ENCODE measurements around the gene STXBP1.

STXBP1 gene

DNA sequence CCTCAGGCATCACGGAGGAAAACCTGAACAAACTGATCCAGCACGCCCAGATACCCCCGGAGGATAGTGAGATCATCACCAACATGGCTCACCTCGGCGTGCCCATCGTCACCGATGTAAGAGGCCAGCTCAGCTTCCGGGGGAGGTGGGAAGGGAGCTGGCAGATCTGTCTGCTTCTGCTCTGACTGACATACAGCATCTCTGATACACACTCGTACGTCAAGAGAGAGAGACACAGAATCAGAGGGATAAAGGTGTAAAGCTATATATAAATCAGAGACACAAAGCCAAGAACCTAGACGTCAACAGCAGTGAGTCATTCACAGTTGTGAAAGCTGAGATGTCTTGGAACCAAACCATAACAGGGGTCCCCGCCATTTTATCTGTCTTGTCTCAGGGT lies 64.6 kb downstream of the STXBP1 start:
- Mint-ChIP-seq H3K27ac (no peak overlapping the region), H3K27me3 (ENCODE audit: low read depth) (no peaks in the 10 kb centered on the region), H3K4me1 (ENCODE audit: low read depth) (no peaks in the 10 kb centered on the region), H3K4me3 (no peak overlapping the region), H3K9me3 (no peaks in the 10 kb centered on the region), H3K36me3 (ENCODE audit: low read depth) (peaks cover 2% of the 10 kb centered on the region)

DNA sequence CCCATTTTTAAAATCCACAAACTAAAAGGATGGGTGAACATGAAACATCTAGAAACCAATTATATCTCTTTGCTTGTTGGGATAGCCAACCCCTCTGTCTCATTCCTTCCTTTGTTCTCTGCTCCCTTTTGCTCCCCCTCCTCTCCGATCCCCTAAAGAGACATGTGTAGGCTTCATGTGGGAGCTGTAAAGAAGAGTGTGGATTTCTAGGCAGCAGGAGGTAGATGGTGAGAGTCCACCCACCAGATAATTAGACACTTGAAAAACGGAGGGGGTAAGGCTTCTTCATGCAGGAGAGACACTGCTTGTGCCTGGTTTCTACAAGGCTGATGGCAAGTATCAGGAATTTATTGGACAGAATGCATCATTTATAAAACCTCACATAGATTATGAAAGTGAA lies 67.4 kb downstream of the STXBP1 start:
- Mint-ChIP-seq H3K4me1 (ENCODE audit: low read depth) (no peaks in the 10 kb centered on the region), H3K27me3 (ENCODE audit: low read depth) (no peaks in the 10 kb centered on the region), H3K4me3 (no peak overlapping the region), H3K36me3 (ENCODE audit: low read depth) (peaks cover 4% of the 10 kb centered on the region), H3K9me3 (no peaks in the 10 kb centered on the region), H3K27ac (no peak overlapping the region)

DNA sequence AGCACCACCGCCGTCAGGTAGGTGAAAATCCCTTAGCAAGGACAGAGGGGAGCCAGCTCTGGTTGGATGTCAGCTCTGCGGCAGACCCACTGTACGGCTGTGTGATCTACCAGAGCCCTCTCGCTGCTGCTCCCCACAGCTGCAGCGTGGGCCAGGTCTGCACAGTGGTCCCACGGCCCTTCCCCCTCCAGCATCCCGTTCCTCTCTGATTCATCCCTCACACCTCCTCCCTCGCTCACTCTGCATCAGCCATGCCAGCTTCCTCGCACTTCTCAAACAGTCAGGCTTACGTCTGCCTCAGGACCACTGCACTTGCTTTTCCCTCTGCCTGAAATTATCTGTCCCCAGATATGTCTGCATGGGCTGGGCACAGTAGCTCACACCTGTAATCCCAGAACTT lies 68.1 kb downstream of the STXBP1 start:
- Mint-ChIP-seq H3K4me3 (no peak overlapping the region), H3K27me3 (ENCODE audit: low read depth) (no peaks in the 10 kb centered on the region), H3K9me3 (no peaks in the 10 kb centered on the region), H3K4me1 (ENCODE audit: low read depth) (no peaks in the 10 kb centered on the region), H3K36me3 (ENCODE audit: low read depth) (peaks cover 4% of the 10 kb centered on the region), H3K27ac (no peak overlapping the region)

DNA sequence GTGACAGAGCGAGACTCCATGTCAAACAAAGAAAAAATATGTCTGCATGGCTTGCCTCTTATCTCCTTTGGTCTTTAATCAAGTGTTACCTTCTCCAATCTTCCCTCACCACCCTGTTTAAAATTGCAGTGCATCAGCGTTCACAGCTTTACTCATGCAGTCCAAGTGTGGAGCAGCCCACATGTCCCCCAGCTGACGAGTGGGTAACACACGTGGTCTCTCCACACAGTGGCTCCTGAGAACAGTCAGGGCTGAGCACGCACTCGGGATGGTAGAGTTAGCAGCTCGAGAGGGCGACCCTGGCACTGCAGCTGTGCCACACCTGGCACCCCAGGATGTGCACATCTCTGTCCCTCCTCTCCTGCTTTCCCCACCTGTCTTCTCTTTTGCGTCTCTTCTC lies 68.8 kb downstream of the STXBP1 start:
- Mint-ChIP-seq H3K36me3 (ENCODE audit: low read depth) (peaks cover 4% of the 10 kb centered on the region), H3K27me3 (ENCODE audit: low read depth) (no peaks in the 10 kb centered on the region), H3K9me3 (no peaks in the 10 kb centered on the region), H3K27ac (no peak overlapping the region), H3K4me1 (ENCODE audit: low read depth) (no peaks in the 10 kb centered on the region), H3K4me3 (no peak overlapping the region)

DNA sequence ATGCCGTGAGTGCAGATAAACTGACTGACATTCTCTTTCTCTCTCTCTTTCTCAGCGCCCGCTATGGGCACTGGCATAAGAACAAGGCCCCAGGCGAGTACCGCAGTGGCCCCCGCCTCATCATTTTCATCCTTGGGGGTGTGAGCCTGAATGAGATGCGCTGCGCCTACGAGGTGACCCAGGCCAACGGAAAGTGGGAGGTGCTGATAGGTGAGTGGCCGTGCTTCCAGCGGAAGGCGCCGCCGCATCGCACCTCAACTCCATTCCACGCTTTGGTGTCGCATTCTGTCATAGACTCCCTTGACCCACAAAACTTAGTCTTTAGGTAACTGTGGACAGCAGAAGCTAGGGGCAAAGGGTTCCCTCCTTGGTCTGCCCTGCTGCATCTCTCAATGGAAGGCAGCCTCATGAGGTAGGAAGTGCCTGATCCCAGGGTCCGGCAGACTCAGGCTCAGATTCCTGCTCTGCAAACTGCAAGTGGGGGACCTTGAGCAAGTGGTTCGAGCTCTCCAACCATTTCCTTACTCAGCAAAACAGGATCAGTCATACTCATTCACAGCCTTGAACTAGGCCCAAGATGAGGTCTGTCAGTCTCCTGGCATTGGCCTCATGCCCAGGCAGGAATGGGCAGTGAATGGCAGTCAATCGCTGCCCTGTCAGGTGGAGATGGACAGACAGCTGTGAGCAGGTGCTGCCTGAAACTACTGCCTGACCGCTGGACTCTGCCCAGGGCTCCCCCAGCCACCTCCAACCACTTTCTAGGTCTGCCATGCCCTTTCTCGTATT lies 70.5 kb downstream of the STXBP1 start:
- Mint-ChIP-seq H3K27me3 (ENCODE audit: low read depth) (no peaks in the 10 kb centered on the region), H3K4me1 (ENCODE audit: low read depth) (no peaks in the 10 kb centered on the region), H3K27ac (no peak overlapping the region), H3K9me3 (no peaks in the 10 kb centered on the region), H3K36me3 (ENCODE audit: low read depth) (peaks cover 4% of the 10 kb centered on the region), H3K4me3 (no peak overlapping the region)

DNA sequence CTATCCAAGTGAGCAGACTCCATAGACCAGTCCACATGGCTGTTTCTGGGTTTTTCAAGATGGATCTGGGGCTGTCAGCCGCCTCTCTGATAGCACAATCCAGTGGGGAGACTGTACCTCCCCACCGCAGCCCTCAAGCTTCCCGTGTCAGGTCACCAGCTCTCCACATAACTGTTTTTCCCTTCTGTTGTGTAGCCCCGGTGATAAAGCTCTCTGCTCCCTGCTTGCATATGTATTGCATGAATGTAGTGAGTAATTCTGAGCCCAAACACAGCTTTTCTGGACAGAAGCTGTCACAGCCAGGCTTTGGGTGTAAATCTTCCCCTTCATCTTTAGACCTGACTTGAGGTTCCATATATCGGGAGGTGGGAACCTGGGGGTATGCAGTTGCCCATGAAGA lies 71.6 kb downstream of the STXBP1 start:
- H3K9me3 Mint-ChIP-seq: no peaks in the 10 kb centered on the region
- H3K27ac Mint-ChIP-seq: no peak overlapping the region
- no peak overlapping the region for H3K4me3 Mint-ChIP-seq
- no peaks in the 10 kb centered on the region for H3K4me1 Mint-ChIP-seq (ENCODE audit: low read depth)
- H3K27me3 Mint-ChIP-seq (ENCODE audit: low read depth): no peaks in the 10 kb centered on the region
- H3K36me3 Mint-ChIP-seq (ENCODE audit: low read depth): peaks cover 4% of the 10 kb centered on the region

DNA sequence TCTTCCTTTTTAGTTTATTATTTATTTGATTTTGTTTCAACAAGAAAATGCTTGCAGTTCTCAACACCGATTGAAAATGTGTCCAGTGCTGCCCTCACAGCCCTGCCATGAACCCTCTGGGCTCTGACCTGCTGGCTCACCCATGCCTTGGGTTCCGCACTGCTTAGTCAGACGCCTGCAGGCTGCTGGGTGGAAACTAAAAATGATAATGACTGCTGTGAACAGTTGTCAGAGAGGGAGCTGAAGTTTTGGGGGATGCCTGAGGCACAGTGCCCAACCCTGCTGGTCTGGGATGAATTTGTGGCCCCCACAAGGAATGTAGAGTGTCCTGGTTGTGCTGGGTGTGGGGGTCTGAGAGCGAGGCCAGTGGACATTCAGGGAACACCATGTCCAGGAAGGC lies 72.5 kb downstream of the STXBP1 start:
- H3K27ac Mint-ChIP-seq: no peak overlapping the region
- no peaks in the 10 kb centered on the region for H3K9me3 Mint-ChIP-seq
- no peak overlapping the region for H3K4me3 Mint-ChIP-seq
- no peaks in the 10 kb centered on the region for H3K4me1 Mint-ChIP-seq (ENCODE audit: low read depth)
- peaks cover 4% of the 10 kb centered on the region for H3K36me3 Mint-ChIP-seq (ENCODE audit: low read depth)
- no peaks in the 10 kb centered on the region for H3K27me3 Mint-ChIP-seq (ENCODE audit: low read depth)

DNA sequence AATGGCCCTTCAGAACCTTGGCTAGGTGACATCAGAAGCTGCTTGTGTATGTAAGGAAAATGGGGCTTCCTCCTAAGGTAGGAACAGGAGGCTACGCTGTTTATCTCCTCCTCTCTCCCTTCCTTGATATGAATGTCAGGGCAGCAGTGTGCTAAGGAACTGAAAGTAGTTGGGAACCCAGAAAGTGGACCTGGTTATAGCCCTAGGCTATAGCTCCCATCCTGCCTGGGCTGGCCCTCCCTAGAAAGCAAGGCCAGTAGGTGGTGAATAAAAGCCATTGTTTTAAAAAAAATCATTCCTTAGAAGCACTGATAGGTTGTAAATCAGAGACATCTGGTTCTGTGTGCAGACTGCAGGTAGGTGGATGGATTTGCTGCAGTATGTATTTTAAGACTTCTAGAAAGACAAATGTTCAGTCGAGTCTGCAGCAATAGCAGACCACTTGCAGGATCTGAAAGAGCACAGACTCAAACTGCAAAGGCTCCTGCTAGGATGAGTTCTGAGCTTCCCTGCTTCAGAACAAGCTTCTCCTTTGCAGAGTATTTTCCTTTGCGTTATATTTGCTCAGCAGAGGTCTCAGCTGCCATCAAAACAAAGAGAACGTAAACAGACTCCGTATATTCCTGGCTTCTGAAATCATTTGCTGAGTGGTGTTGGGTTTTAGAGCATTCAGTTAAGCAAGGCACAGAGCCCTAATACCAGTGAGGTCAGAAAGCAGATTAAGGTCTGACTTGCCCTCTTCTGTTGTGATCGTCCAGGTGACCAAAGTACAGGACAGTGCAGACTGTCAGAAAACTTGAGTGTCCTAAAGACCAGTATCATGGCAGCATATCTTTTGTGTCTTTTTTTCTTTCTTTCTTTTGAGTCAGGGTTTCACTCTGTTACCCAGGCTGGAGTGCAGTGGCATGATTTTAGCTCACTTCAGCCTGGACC lies 74.7 kb downstream of the STXBP1 start:
- H3K36me3 Mint-ChIP-seq (ENCODE audit: low read depth): peaks cover 2% of the 10 kb centered on the region
- H3K27me3 Mint-ChIP-seq (ENCODE audit: low read depth): no peaks in the 10 kb centered on the region
- no peak overlapping the region for H3K4me3 Mint-ChIP-seq
- H3K4me1 Mint-ChIP-seq (ENCODE audit: low read depth): no peaks in the 10 kb centered on the region
- no peaks in the 10 kb centered on the region for H3K9me3 Mint-ChIP-seq
- no peak overlapping the region for H3K27ac Mint-ChIP-seq

DNA sequence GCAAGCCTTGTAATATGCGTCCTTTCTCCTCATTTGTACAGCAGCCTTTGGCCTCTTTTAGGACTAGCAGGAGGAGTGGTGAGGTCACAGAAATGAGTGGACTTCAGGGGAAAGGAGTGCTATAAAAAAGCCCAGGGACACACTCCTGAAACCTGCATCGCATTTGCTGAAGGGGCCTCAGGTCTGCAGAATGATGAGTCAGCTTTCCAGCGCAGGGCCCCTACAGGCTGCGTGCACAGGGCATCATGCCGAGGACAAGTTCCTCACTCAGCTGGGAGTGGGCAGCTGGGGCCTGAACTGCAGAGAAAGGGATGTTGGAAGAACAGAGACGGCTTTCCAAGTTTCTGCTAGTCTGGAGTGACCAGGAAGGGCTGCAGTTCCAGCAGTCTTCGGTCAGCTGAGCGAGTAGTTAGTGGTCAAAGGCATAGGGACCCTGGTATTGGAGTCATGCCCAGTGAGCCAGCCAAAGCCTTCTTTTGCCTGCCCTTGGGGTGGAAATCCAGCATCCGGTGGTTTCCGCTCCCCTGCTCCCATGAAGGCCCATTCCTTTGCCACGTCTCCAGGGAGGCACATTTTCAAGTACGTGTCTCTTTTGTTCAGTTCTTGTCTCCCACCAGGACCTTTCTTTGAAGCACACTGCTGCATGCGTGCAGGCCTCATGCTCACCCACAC lies 77.4 kb downstream of the STXBP1 start:
- no peak overlapping the region for H3K27ac Mint-ChIP-seq
- no peaks in the 10 kb centered on the region for H3K4me1 Mint-ChIP-seq (ENCODE audit: low read depth)
- H3K9me3 Mint-ChIP-seq: no peaks in the 10 kb centered on the region
- H3K4me3 Mint-ChIP-seq: no peak overlapping the region
- H3K27me3 Mint-ChIP-seq (ENCODE audit: low read depth): no peaks in the 10 kb centered on the region
- no peaks in the 10 kb centered on the region for H3K36me3 Mint-ChIP-seq (ENCODE audit: low read depth)

DNA sequence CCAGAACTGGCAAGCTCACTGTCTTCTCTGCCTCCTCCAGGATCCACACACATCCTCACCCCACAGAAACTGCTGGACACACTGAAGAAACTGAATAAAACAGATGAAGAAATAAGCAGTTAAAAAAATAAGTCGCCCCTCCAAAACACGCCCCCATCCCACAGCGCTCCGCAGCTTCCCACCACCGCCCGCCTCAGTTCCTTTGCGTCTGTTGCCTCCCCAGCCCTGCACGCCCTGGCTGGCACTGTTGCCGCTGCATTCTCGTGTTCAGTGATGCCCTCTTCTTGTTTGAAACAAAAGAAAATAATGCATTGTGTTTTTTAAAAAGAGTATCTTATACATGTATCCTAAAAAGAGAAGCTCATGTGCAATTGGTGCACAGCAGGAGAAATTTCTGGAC lies 78.7 kb downstream of the STXBP1 start:
- Mint-ChIP-seq H3K4me1 (ENCODE audit: low read depth) (no peaks in the 10 kb centered on the region), H3K27ac (no peak overlapping the region), H3K9me3 (no peaks in the 10 kb centered on the region), H3K4me3 (no peak overlapping the region), H3K36me3 (ENCODE audit: low read depth) (no peaks in the 10 kb centered on the region), H3K27me3 (ENCODE audit: low read depth) (no peaks in the 10 kb centered on the region)

DNA sequence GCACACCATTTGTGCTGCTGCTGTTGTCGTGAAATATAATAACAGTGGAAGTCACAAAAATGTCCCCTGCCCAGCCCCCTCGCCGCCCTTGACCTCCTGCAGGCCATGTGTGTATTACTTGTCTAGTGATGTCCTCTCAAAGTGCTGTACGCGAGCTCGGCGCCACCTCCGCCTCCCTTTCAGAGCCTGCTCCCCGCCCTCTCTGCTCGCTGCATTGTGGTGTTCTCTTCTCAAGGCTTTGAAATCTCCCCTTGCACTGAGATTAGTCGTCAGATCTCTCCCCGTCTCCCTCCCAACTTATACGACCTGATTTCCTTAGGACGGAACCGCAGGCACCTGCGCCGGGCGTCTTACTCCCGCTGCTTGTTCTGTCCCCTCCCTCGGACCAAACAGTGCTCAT lies 80.0 kb downstream of the STXBP1 start:
- no peaks in the 10 kb centered on the region for H3K36me3 Mint-ChIP-seq (ENCODE audit: low read depth)
- H3K4me3 Mint-ChIP-seq: no peak overlapping the region
- no peak overlapping the region for H3K27ac Mint-ChIP-seq
- no peaks in the 10 kb centered on the region for H3K27me3 Mint-ChIP-seq (ENCODE audit: low read depth)
- no peaks in the 10 kb centered on the region for H3K9me3 Mint-ChIP-seq
- H3K4me1 Mint-ChIP-seq (ENCODE audit: low read depth): no peaks in the 10 kb centered on the region

DNA sequence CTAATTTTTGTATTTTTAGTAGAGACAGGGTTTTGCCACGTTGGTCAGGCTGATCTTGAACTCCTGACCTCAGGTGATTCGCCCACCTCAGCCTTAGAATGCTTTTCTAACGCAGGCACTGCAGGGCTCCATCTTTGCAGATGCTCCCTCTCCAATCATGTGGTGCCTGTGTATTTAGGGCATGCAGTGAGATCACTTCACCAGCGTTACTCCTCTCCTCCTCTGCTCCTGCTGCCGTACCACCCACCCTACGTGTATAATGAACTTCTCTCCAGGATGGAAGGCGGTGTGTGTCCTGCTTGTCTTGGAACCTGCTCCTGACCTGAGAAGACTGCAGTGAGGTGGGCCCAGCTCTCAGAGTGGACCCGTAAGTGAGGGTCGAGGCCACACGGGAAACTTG lies 81.1 kb downstream of the STXBP1 start:
- H3K4me1 Mint-ChIP-seq (ENCODE audit: low read depth): no peaks in the 10 kb centered on the region
- no peaks in the 10 kb centered on the region for H3K36me3 Mint-ChIP-seq (ENCODE audit: low read depth)
- H3K4me3 Mint-ChIP-seq: no peak overlapping the region

DNA sequence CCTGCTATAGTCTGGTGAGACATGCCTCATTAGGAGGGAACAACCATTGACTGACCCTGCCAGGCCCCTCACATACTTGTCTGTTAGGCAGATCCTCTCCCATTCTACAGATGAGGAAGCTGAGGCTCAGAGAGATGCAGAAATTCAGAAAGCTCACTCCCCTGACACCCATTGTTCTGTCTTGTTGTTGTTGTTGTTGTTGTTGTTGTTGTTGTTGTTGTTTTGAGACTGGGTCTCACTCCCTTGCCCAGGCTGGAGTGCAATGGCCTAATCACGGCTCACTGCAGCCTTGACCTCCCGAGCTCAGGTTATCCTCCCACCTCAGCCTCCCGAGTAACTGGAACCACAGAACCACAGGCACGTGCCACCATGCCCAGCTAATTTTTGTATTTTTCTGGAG lies 81.6 kb downstream of the STXBP1 start:
- Mint-ChIP-seq H3K4me3 (no peak overlapping the region), H3K27ac (no peak overlapping the region), H3K9me3 (no peaks in the 10 kb centered on the region), H3K27me3 (ENCODE audit: low read depth) (no peaks in the 10 kb centered on the region), H3K36me3 (ENCODE audit: low read depth) (no peaks in the 10 kb centered on the region), H3K4me1 (ENCODE audit: low read depth) (no peaks in the 10 kb centered on the region)

More for the DNA sequence above, 81.1 kb downstream of the STXBP1 start:
- Mint-ChIP-seq H3K27ac (no peak overlapping the region), H3K9me3 (no peaks in the 10 kb centered on the region), H3K27me3 (ENCODE audit: low read depth) (no peaks in the 10 kb centered on the region)

DNA sequence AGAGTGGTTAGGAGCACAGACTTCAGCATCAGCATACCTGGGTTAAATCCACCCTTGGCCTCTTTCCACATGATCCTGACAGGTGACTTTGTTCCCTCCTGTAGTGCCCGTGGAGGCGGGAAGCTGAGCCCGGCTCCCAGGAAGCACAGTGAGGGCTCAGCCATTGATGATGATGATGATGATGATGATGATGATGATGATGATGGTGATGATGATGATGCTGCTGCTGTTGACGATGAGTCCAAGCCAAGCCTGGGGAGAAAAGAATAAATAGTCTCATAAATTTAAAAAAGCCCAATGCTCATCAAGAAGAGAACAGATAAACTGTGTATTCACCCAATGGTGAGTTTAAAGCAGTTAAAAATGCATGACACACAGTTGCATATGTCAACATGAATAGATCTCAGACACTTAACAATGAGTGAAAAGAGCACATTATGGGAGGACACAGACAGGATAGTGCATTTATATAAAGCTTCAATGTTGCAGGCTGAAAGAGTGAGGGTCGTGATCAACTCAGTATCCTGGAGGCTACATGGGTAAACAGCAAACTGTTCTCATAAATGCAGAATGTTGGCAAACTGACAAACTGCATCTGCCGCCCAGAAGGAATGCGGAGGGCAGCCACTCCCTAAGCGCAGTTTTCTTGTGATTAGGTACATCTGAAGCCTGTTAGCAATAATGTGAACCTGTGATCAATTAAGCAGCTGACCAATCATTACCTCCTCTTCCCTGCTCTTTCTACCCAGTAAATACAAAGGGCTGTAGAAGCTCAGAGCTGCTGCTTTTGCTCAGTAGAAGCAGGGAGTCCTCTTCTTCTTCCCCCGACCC lies 83.0 kb downstream of the STXBP1 start:
- Mint-ChIP-seq H3K36me3 (ENCODE audit: low read depth) (no peaks in the 10 kb centered on the region), H3K9me3 (no peaks in the 10 kb centered on the region), H3K4me1 (ENCODE audit: low read depth) (peaks cover 8% of the 10 kb centered on the region), H3K4me3 (no peak overlapping the region), H3K27ac (no peak overlapping the region), H3K27me3 (ENCODE audit: low read depth) (peaks cover 1% of the 10 kb centered on the region)
